HTERT RPE-1 (cell line): ENCODE measurements around the gene NCSTN.
"Not testable (repeated sequence)": the region's sequence is repeated elsewhere in the genome, so short reads cannot be mapped to it uniquely, and the experiment has no call there.

Experiments
- in situ Hi-C: fragments of 300-500 bp; cut with MboI; formaldehyde crosslinking; loops from 4 replicates; pipeline ENCODE4 v1.14.3; 2020; ENCODE audit warnings: low sequenced_read_pairs

Gene NCSTN

GRCh38 chr1:160370561-160371345 lies 27.6 kb downstream of the NCSTN start:
- in situ Hi-C loops = no loop called here

DNA sequence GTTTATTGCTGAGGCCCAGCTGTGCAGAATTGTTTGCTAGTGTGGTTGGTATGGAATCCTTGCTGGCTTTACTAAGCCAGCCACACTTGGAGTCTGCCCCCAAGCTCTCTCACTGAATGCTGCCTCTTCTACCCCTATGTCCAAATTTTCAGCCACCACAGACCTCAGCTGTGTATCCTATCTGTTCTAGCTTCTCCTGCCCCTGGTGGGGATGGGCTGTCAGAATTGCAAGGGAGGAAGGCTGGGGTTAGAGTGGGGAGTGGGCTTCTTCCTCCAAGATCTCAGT lies 28.1 kb downstream of the NCSTN start:
- in situ Hi-C loops = no loop called here

DNA sequence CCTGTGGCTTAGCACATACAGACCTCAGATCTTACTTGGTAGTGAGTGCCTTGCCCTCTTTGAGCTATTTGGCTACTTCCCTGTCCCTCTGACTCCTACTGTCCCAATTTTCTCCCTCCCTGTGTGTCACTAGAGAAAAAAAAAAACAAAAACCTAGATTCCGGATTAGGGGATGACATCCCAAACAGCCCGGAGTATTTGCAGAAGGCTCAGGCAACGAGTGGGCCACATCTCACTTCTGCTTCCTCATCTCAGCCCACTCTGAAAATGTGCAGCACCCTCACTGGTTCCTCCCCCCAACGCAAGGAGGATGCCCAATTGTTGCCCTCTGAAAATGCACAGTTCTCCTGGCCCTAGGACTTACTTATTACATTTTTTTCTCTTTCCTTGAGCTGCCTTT lies 28.6 kb downstream of the NCSTN start:
- in situ Hi-C loops = no loop called here

GRCh38 chr1:160373696-160374095 lies 30.5 kb downstream of the NCSTN start:
- in situ Hi-C loops = no loop called here

DNA sequence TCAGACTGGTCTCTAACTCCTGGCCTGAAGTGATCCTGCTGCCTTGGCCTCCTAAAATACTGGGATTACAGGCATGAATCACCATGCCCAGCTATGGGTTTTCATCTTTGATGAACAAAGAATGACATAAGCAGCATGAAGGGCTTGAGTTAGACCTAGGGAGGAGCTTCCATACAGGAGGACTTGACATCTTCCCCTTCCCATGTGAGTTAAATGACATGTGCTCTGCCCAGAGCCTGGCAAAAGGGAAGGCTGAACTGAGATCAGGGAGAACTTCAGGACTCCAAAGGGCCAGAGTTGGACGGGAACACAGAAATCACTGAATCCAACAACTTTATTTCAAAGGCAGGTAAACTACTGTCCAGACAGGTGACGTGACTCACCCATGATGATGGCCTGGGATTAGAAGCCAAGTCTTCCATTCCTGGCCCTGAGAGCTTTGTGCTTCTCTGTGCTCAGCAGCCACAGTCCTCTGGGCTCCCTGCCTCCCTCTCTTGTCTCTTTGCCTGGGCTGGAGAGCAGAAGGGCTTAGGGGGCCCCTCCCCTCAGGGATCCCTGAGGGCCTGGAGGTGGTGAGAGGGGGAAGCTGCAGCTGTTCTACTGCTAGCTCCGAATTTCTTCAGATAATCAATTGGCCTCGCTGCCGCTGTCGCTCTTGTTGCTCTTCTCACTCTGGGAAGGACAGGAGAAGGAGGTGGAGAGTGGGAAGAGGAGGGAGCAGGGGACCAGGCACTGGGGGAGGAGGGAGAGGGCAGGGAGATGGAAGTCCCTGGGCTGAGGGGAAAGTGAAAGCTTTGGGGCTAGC lies 31.3 kb downstream of the NCSTN start:
- in situ Hi-C loops = no loop called here

- in situ Hi-C loops = no loop called here
Measured at GRCh38 chr1:160375788-160376524, 32.8 kb downstream of the NCSTN start.

DNA sequence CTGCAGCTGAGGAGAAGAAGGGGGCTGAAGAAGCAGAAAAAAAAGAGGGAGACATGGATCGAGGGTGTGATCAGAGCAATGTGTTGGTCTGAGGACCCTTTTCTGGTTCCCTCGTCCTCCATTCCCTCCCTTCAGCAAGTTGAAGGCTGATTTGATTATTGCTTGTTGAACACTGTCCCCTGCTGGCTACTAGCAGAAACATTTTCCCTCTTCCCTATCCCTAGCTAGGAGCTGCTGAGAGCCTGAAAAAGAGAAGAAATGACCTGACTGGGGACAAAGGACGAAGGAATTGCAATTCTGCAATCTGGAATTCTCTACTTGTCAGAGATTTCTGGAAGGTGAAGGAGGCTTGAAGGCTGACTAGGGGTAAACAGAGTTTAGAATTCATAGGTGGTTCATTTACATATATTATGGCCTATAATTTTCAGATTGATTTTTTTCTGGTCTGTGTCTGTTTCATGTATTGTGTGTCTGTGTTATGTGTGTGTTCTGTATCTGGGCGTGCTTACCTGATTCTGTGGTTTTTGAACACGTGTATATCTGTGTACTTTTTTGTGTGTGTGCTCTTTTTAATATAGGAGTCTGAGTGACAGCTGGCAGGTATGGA lies 33.4 kb downstream of the NCSTN start:
- in situ Hi-C loops = no loop called here

- in situ Hi-C loops = no loop called here
Measured at GRCh38 chr1:160377585-160378206, 34.5 kb downstream of the NCSTN start.

GRCh38 chr1:160384812-160385211 lies 41.6 kb downstream of the NCSTN start:
- in situ Hi-C loops = not testable (repeated sequence)

DNA sequence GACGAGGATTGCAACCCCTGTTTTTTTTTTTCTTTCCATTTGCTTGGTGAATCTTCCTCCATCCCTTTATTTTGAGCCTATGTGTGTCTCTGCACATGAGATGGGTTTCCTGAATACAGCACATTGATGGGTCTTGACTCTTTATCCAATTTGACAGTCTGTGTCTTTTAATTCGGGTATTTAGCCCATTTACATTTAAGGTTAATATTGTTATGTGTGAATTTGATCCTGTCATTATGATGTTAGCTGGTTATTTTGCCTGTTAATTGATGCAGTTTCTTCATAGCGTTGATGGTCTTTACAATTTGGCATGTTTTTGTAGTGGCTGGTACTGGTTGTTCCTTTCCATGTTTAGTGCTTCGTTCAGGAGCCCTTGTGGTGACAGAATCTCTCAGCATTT lies 45.2 kb downstream of the NCSTN start:
- in situ Hi-C loops = not testable (repeated sequence)

DNA sequence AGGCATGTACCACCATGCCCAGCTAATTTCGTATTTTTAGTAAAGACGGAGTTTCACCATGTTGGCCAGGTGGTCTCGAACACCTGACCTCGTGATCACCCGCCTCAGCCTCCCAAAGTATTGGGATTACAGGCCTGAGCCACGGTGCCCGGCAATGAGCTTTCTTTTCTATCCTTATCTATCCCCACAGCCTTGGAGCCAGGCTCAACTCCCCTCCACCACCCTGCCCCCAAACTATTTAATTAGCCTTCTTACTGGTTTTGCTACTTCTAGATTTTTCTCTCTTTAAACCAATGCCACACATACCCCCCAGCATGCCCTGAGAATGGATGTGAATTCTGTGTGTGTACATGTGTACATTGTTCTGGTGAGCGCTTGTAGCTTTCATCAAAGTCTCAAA lies 51.5 kb downstream of the NCSTN start:
- in situ Hi-C loops = no loop called here

DNA sequence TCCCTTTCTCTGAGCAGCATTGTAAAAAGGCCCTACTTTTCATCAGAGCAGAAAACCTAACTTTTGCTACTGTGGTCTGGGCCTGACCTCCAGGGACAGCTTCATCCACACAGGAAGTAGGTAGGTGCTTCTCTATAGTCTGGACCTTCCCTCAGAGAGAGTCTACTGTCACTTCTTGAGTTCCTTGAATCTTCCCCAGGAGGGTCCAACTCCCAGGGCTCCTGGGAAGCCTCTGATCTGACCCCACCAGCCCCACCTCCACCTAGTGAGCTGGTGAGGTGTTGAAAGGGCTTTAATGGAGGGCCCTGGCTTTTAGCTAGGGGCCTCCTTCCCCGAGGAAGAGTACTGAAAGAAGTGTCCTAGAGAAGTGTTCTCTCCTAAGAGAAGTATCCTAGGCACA lies 54.5 kb downstream of the NCSTN start:
- in situ Hi-C loops = no loop called here

DNA sequence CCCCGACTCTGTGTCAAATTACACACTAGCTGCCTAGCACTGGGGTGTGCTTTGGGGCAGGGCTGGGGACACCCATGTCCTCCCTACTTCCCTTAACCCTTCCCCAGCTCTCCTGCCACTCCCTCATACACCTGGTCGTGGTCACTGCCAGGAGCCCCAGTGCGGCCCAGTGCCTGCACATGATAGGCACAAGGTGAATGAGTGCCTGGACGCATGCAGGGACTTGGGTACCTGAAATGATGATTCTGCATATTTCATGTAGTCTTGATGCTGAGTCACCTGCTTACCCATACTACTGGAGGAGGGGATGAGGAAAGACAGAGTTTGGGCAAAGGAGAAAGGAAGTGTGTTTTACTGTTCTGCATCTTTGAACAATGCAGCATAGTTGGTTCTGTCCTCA lies 55.6 kb downstream of the NCSTN start:
- in situ Hi-C loops = no loop called here

DNA sequence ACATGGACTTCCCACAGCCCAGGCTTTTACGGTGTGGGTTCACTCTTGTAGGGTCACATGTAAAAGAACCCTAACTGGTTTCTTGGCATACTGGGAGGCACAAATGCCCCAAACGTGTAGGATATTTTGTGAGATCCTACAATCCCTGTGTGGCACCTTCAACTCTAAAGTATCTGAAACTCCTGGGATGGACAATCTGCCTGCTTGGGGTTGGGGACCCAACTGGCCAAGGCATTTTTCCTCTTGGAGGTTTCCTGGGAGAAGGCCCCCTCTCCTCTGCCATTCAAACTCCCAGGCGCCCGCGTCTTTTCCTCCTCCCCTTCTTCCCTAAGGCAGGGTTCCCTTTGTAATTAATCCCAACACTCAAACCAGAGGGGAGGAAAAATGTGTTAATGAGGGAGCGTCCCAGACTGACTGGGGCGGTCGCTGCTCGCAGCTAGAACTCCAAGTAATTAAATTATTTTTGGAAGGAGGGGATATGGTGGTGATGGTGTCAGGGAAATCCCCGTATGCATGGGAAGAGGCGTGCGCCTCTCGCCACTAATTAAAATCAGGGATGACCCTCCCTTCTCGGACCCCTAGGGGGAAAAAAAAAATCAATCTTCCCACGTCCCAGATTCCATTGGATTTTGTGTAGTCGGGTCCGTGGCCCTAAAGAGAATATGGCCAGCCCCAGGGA lies 56.5 kb downstream of the NCSTN start:
- in situ Hi-C loops = no loop called here

DNA sequence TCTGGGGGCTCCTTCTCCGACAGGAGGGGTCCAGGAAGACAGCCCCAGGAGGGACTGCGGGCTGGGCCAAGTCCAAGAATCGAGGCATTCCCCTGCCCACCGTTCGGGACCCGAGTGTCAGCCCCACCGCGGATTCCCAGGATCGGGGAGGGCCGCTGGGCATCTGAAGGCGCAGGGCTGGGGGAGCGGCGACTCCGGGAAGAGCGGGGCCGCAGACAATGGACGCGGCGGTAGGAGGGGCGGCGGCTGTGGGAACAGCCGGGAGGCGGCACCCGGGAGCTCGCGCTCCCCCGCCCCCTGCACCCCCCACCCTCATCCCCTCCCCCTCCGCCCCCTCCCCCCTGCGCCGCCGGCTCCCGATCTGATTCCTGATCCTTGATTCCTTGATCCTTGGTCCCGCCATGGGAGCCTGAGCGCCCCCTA lies 57.1 kb downstream of the NCSTN start, which contains the start of gene VANGL2:
Gene VANGL2 (plus strand): TSS at position 342 of the 423 bp plus-strand sequence. CDS start 15,274 bp downstream, outside the sequence.
- in situ Hi-C loops = no loop called here

DNA sequence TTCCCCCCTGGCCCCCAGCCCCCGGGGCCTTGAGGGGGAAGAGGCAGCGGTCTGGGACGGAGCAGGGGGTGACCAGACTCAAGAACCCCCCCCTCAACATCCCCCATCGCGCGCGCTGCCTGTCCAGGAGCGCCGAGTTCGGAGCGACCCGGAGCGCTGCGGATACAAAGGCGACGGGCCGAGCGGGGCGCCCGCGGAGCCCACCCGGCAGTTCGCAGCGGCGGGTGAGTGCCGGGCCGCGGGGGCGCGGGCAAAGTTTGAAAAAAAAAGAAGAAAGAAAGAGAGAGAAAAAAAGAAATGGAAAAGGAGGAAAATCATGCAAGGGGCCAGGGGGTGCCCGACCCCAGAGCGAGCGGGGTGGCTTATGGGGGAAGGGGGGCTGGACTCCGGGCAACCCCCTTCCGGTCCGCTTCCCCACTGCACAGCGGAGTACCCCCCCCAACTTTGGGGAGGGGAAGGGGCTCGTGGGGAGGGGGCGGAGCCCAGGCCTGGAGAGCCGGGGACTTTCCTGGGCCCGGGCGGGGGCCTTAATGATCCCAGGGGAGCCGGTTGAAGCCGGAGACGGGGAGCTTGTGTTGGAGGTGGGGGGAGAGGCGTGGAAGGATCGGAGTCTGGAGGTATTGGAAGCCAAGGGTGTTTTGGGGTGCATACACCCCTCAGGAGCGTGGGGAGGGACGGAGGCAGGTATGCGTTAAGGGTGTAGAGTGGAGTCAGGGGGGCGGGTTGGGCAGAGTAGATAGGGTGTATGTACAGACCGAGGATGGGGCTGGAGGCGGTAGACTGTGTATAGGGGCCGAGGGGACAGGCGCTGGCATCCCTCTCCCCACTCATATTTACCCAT lies 57.7 kb downstream of the NCSTN start:
- in situ Hi-C loops = no loop called here

- in situ Hi-C loops = no loop called here
Measured at GRCh38 chr1:160401487-160401805, 58.3 kb downstream of the NCSTN start.

- in situ Hi-C loops = no loop called here
Measured at GRCh38 chr1:160402001-160402795, 59.0 kb downstream of the NCSTN start.

- in situ Hi-C loops = no loop called here
Measured at GRCh38 chr1:160403244-160403643, 60.1 kb downstream of the NCSTN start.
